HepG2 (cell line): Measurements from ENCODE around the gene S100A12. TPM values are rescaled to one million over a fixed set of nuclear protein-coding genes. Genes with fewer than 3 reads are reported as not detected.

Source experiments
- ATAC-seq: fragments of 200-7000 bp; cut with Tn5 transposase; 3 replicates; pipeline ENCODE4 v1.9.1; 2020; ENCODE audit warnings: mild to moderate bottlenecking, moderate library complexity
- BruUV-seq: library from RNA; stranded (reverse); fragments of 400-500 nt; replicated peaks from 2 replicates; lab custom pipeline; 2021; lab: Mats Ljungman, UMichigan
- CTCF ChIA-PET: fragments of 300-600 bp; formaldehyde crosslinking; extraction: SDS; loops from one replicate; lab custom pipeline; 2021; ENCODE audit warnings: low total read pairs, inconsistent platforms, low intra/inter-chr PET ratio; lab: Yijun Ruan, JAX
- POLR2A ChIA-PET: fragments of 350-600 bp; sonication (Branson Sonifier 250); formaldehyde crosslinking; loops from one replicate; lab custom pipeline; 2020; ENCODE audit warnings: antibody characterized with exemption, inconsistent platforms; lab: Yijun Ruan, JAX
- DNase-seq: peaks from one replicate; pipeline ENCODE4 v3.0.0-alpha.2; 2015; ENCODE audit warnings: low spot score
- FAIRE-seq: peaks from 3 replicates; lab custom pipeline; 2011; peaks lifted over from hg19 to GRCh38; lab: Jason Lieb, UNC
- H2AFZ ChIP-seq: one replicate; pipeline ENCODE4 v1.6.1; 2011; ENCODE audit warnings: low read length, inconsistent platforms
- H3K27ac ChIP-seq: fragments of 300-600 bp; 3 replicates; pipeline ENCODE4 v1.8.0; 2011; ENCODE audit warnings: mixed run types, mild to moderate bottlenecking, mixed read lengths, low read length, inconsistent platforms; ENCODE audit not compliant: insufficient read depth; ENCODE audit errors: extremely low read length
- H3K27me3 ChIP-seq, 2 experiments: fragments of 200-600 bp in 1 of 2; 2 replicates in 1 of 2; 3 replicates in 1 of 2; pipeline versions ENCODE4 v1.6.0 to v1.8.0; 2011; ENCODE audit warnings: low read length in 2 of 2, mild to moderate bottlenecking in 2 of 2, moderate library complexity in 2 of 2, inconsistent platforms in 1 of 2; ENCODE audit not compliant: insufficient read depth in 2 of 2, control insufficient read depth in 1 of 2
- H3K36me3 ChIP-seq, 2 experiments: fragments of 200-600 bp in 1 of 2; replicated peaks in 1 of 2; 2 replicates in 1 of 2; 3 replicates in 1 of 2; pipeline versions ENCODE4 v1.5.1 to v1.8.0; 2011; ENCODE audit warnings: low read length in 2 of 2, inconsistent platforms in 1 of 2; ENCODE audit not compliant: insufficient read depth in 2 of 2, control insufficient read depth in 1 of 2
- H3K4me1 ChIP-seq: 2 replicates; pipeline ENCODE4 v1.5.1; 2012; ENCODE audit warnings: low read length, inconsistent platforms; ENCODE audit not compliant: insufficient read depth
- H3K4me2 ChIP-seq: 2 replicates; pipeline ENCODE4 v1.6.0; 2011; ENCODE audit warnings: low read depth, low read length, inconsistent platforms
- H3K4me3 ChIP-seq, 3 experiments: fragments of 200-600 bp in 1 of 3; sonication (generic), shearing (Covaris generic) in 1 of 3; replicated peaks in 1 of 3; 2 replicates each; pipeline ENCODE4 v1.5.1; 2011 to 2016; ENCODE audit warnings: low read length in 3 of 3, inconsistent platforms in 2 of 3, low read depth in 2 of 3, mild to moderate bottlenecking in 2 of 3, control low read depth in 1 of 3, mixed read lengths in 1 of 3; ENCODE audit not compliant: insufficient read depth in 1 of 3
- H3K79me2 ChIP-seq: one replicate; pipeline ENCODE4 v1.6.1; 2011; ENCODE audit warnings: low read length, inconsistent platforms; ENCODE audit not compliant: insufficient read depth
- H3K9ac ChIP-seq: 2 replicates; pipeline ENCODE4 v1.6.0; 2011; ENCODE audit warnings: mild to moderate bottlenecking, low read depth, low read length, inconsistent platforms; ENCODE audit not compliant: insufficient read depth
- H3K9me3 ChIP-seq: 2 replicates; pipeline ENCODE4 v1.5.1; 2012; ENCODE audit warnings: mild to moderate bottlenecking, low read length
- H4K20me1 ChIP-seq: 2 replicates; pipeline ENCODE4 v1.6.0; 2011; ENCODE audit warnings: inconsistent platforms, mild to moderate bottlenecking, low read length, moderate library complexity; ENCODE audit not compliant: insufficient read depth
- CBX1 ChIP-seq: IDR thresholded peaks from one replicate; pipeline ENCODE4 v1.6.1; 2016; ENCODE audit warnings: antibody characterized with exemption, low read depth
- CEBPG ChIP-seq: IDR thresholded peaks from 2 replicates; pipeline ENCODE4 v1.6.1; 2016
- FOXP4 ChIP-seq: sonication (generic); formaldehyde crosslinking; IDR thresholded peaks from 2 replicates; pipeline ENCODE4 v1.4.0; 2020; ENCODE audit warnings: missing genetic modification reagents
- MTA1 ChIP-seq: sonication (generic); formaldehyde crosslinking; IDR thresholded peaks from 2 replicates; pipeline ENCODE4 v1.4.0; 2020; ENCODE audit warnings: missing genetic modification reagents, mild to moderate bottlenecking, borderline replicate concordance
- MYC ChIP-seq: sonication (generic); formaldehyde crosslinking; IDR thresholded peaks from 2 replicates; pipeline ENCODE4 v1.9.0; 2021; ENCODE audit warnings: missing genetic modification reagents, borderline replicate concordance
- NBN ChIP-seq: fragments of 450-650 bp; conservative IDR thresholded peaks from 2 replicates; pipeline ENCODE4 v1.6.1; 2017
- NPAS2 ChIP-seq: sonication (generic); formaldehyde crosslinking; IDR thresholded peaks from 2 replicates; pipeline ENCODE4 v1.8.0; 2022; ENCODE audit warnings: mild to moderate bottlenecking, missing genetic modification reagents, borderline replicate concordance
- PBX3 ChIP-seq: sonication (generic); formaldehyde crosslinking; IDR thresholded peaks from 2 replicates; pipeline ENCODE4 v1.8.1; 2023; ENCODE audit warnings: missing genetic modification reagents, inconsistent platforms, borderline replicate concordance
- POLR2AphosphoS2 ChIP-seq: IDR thresholded peaks from 2 replicates; pipeline ENCODE4 v1.6.1; 2011; ENCODE audit warnings: low read depth, low read length, improper control_type of control experiment
- SALL2 ChIP-seq: sonication (generic); formaldehyde crosslinking; IDR thresholded peaks from 2 replicates; pipeline ENCODE4 v1.8.1; 2023; ENCODE audit warnings: mild to moderate bottlenecking, missing genetic modification reagents, inconsistent platforms
- ZBTB39 ChIP-seq: sonication (generic); formaldehyde crosslinking; IDR thresholded peaks from 2 replicates; pipeline ENCODE4 v1.5.0; 2020; ENCODE audit warnings: missing genetic modification reagents
- ZNF143 ChIP-seq: sonication (generic); formaldehyde crosslinking; IDR thresholded peaks from 2 replicates; pipeline ENCODE4 v1.4.0; 2020; ENCODE audit warnings: missing genetic modification reagents
- ZNF33B ChIP-seq: sonication (generic); formaldehyde crosslinking; IDR thresholded peaks from 2 replicates; pipeline ENCODE4 v1.5.1; 2020; ENCODE audit warnings: mild to moderate bottlenecking, missing genetic modification reagents
- ZNF619 ChIP-seq: sonication (generic); formaldehyde crosslinking; IDR thresholded peaks from 2 replicates; pipeline ENCODE4 v1.4.0; 2020; ENCODE audit warnings: mild to moderate bottlenecking, missing genetic modification reagents
- ZNF678 ChIP-seq: sonication (generic); formaldehyde crosslinking; IDR thresholded peaks from 2 replicates; pipeline ENCODE4 v1.4.0; 2020; ENCODE audit warnings: mild to moderate bottlenecking, missing genetic modification reagents
- ZNF788 ChIP-seq: sonication (generic); formaldehyde crosslinking; IDR thresholded peaks from 2 replicates; pipeline ENCODE4 v1.5.0; 2020; ENCODE audit warnings: mild to moderate bottlenecking, missing genetic modification reagents, borderline replicate concordance
- WGBS: methylation state at CpG from one replicate; pipeline ENCODE4 v1.1.6; 2017; ENCODE audit warnings: low lambda C conversion rate; 5-methylcytosine and 5-hydroxymethylcytosine counted together
- in situ Hi-C: cut with HindIII; loops from 2 replicates; pipeline ENCODE4 v1.10.0; 2017; ENCODE audit warnings: low pct_unique_long_range_greater_than_20kb; ENCODE audit not compliant: extremely low pct_ligation_motif_present
- intact Hi-C: fragments of 100-400 bp; cut with micrococcal nuclease; formaldehyde crosslinking; loops from one replicate; pipeline ENCODE4 v1.10.0; 2022; ENCODE audit not compliant: unreplicated experiment
- polyA plus RNA-seq, 8 experiments: library from polyadenylated mRNA; depleted of rRNA in 3 of 8; stranded (reverse) in 7 of 8; unstranded in 1 of 8; fragments of >200 nt; fragmentation: Illumina TruSeq in 4 of 8; extraction: Trizol in 4 of 8; gene quantifications; 2 replicates each; pipeline versions ENCODE4 v1.2.1 to v1.2.3, GENCODE V29; 2011 to 2016; ENCODE audit warnings: low read depth in 4 of 8, missing spikeins in 1 of 8, mixed read lengths in 1 of 8; ENCODE audit not compliant: insufficient read depth in 1 of 8
- total RNA-seq, 5 experiments: library from RNA; depleted of rRNA; stranded (reverse); fragments of >200 nt; fragmentation: Illumina TruSeq; extraction: Trizol; gene quantifications; 2 replicates each; pipeline ENCODE4 v1.2.3, GENCODE V29; 2016; ENCODE audit warnings: low read depth in 1 of 5
- TF ChIP-seq, protein P1 (sequence below): sonication (generic); formaldehyde crosslinking; IDR thresholded peaks from 2 replicates; pipeline ENCODE4 v1.5.0; 2020; ENCODE audit warnings: mild to moderate bottlenecking, missing genetic modification reagents
- TF ChIP-seq, protein P2 (sequence below): sonication (generic); formaldehyde crosslinking; IDR thresholded peaks from 2 replicates; pipeline ENCODE4 v1.4.0; 2020; ENCODE audit warnings: missing genetic modification reagents

Gene S100A12
- total and polyA plus RNA-seq, 2 of the 13 experiments (the other 11 are each of a cell fraction or from before 2014, with no cell fraction given): not detected

- Histone ChIP-seq H3K27me3 (peaks cover 2 to 62% of the 10 kb centered on the region in 2 experiments; a peak in 4 of 5 replicates), H3K4me1 (no peaks in the 10 kb centered on the region), H3K9me3 (no peaks in the 10 kb centered on the region), H3K36me3 (no peaks in the 10 kb centered on the region), H3K4me3 (no peak overlapping the region), H3K4me2 (no peak overlapping the region), H3K27ac (no peak overlapping the region), H4K20me1 (no peaks in the 10 kb centered on the region), H2AFZ (no peak overlapping the region), H3K79me2 (no peaks in the 10 kb centered on the region), H3K9ac (no peak overlapping the region)
- in situ Hi-C loops: no loop called here
- ATAC-seq (no peak), FAIRE-seq (no peak), DNase-seq (no peak)
- ChIA-PET CTCF (no interaction called here), POLR2A (no interaction called here)
- intact Hi-C loops: no loop called here
- 2% methylated on average over 3 of the region's 5 CpGs for WGBS
- no TSS peak for BruUV-seq
- TF ChIP-seq PBX3 (CRISPR knock-in tag) (no peak), ZNF619 (CRISPR knock-in tag) (no peak), MYC (no peak), POLR2AphosphoS2 (no peak), ZNF143 (CRISPR knock-in tag) (no peak), SALL2 (no peak), ZNF678 (CRISPR knock-in tag) (no peak), NPAS2 (CRISPR knock-in tag) (no peak), ZNF788 (CRISPR knock-in tag) (no peak), ZNF33B (CRISPR knock-in tag) (no peak), MTA1 (CRISPR knock-in tag) (no peak), CBX1 (no peak), CEBPG (CRISPR knock-in tag) (no peak), ZBTB39 (CRISPR knock-in tag) (no peak), FOXP4 (CRISPR knock-in tag) (no peak), NBN (no peak)
- TF ChIP-seq, protein P1, sequence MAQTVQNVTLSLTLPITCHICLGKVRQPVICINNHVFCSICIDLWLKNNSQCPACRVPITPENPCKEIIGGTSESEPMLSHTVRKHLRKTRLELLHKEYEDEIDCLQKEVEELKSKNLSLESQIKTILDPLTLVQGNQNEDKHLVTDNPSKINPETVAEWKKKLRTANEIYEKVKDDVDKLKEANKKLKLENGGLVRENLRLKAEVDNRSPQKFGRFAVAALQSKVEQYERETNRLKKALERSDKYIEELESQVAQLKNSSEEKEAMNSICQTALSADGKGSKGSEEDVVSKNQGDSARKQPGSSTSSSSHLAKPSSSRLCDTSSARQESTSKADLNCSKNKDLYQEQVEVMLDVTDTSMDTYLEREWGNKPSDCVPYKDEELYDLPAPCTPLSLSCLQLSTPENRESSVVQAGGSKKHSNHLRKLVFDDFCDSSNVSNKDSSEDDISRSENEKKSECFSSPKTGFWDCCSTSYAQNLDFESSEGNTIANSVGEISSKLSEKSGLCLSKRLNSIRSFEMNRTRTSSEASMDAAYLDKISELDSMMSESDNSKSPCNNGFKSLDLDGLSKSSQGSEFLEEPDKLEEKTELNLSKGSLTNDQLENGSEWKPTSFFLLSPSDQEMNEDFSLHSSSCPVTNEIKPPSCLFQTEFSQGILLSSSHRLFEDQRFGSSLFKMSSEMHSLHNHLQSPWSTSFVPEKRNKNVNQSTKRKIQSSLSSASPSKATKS (CRISPR knock-in tag): no peak
- TF ChIP-seq, protein P2, sequence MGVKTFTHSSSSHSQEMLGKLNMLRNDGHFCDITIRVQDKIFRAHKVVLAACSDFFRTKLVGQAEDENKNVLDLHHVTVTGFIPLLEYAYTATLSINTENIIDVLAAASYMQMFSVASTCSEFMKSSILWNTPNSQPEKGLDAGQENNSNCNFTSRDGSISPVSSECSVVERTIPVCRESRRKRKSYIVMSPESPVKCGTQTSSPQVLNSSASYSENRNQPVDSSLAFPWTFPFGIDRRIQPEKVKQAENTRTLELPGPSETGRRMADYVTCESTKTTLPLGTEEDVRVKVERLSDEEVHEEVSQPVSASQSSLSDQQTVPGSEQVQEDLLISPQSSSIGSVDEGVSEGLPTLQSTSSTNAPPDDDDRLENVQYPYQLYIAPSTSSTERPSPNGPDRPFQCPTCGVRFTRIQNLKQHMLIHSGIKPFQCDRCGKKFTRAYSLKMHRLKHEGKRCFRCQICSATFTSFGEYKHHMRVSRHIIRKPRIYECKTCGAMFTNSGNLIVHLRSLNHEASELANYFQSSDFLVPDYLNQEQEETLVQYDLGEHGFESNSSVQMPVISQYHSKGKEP (CRISPR knock-in tag): no peak
These were observed 24.8 kb upstream of the S100A12 start for GRCh38 chr1:153400244-153400643.
